Measurements from ENCODE around the gene CTDSP2. TPM values are rescaled to one million over a fixed set of nuclear protein-coding genes. Genes with fewer than 3 reads are reported as not detected.

CTDSP2 gene
- total RNA-seq, 1 donor from 2014 or later, result 171 TPM

- H3K36me3 Mint-ChIP-seq (ENCODE audit: unreplicated experiment), result no peaks in the 10 kb centered on the region
- DNase-seq (ENCODE audit: extremely low spot score, unreplicated experiment), result no peak
- no peaks in the 10 kb centered on the region for H3K9me3 Mint-ChIP-seq (ENCODE audit: unreplicated experiment)
- no peak overlapping the region for H3K4me3 Mint-ChIP-seq (ENCODE audit: unreplicated experiment)
- H3K27ac Mint-ChIP-seq (ENCODE audit: unreplicated experiment), result no peak overlapping the region
- TF ChIP-seq CTCF (IDR thresholded peaks at IDR 0.05), result no peak
- H3K27me3 Mint-ChIP-seq (ENCODE audit: unreplicated experiment), result peaks cover 3% of the 10 kb centered on the region
- H3K4me1 Mint-ChIP-seq (ENCODE audit: unreplicated experiment), result no peaks in the 10 kb centered on the region
Measured at GRCh38 chr12:57877876-57878275, 31.3 kb upstream of the CTDSP2 start.

DNA sequence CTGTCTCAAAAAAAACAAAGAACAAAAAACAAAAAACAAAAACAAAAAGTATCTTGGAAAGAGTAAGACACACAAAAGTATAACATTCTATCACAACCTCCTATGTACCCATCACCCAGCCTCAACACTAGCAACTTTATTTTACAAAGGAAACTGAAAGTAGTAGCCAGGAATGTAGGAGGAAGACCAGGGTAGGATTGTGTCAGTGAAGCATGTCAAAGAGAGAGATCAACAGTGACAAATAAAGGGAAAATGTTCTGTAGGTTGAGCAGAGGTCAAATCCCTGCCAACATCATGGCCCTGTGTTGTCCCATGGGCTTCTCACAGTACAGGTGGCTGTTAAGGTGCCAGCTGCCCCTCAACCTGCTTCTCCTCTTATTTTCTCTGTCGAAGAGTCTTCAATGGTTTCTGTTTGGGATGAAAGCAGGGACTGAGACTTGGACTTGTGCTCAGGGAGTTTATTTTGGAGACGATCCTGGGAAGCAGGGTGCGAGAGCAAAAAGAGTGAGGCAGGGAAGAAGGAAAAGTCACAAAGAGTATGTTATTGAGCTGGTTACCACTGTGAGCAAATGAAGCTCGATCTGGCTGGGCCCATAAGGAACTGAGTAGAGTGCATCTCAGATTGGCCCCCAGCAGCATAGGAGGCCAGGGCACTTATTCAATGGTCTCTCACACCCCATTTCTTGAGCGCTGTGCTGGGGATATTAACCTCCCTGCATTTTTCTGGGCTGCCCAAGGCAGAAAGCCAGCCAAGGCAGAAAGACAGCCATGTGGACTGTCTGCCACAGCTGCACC lies 29.4 kb upstream of the CTDSP2 start:
- TF ChIP-seq CTCF (IDR thresholded peaks at IDR 0.05), result no peak
- H3K4me3 Mint-ChIP-seq (ENCODE audit: unreplicated experiment), result no peak overlapping the region
- no peak overlapping the region for H3K27ac Mint-ChIP-seq (ENCODE audit: unreplicated experiment)
- DNase-seq (ENCODE audit: extremely low spot score, unreplicated experiment), result no peak
- no peaks in the 10 kb centered on the region for H3K36me3 Mint-ChIP-seq (ENCODE audit: unreplicated experiment)
- no peaks in the 10 kb centered on the region for H3K9me3 Mint-ChIP-seq (ENCODE audit: unreplicated experiment)
- H3K4me1 Mint-ChIP-seq (ENCODE audit: unreplicated experiment), result no peaks in the 10 kb centered on the region
- peaks cover 3% of the 10 kb centered on the region for H3K27me3 Mint-ChIP-seq (ENCODE audit: unreplicated experiment)

- Mint-ChIP-seq H3K4me3 (ENCODE audit: unreplicated experiment) (no peak overlapping the region), H3K4me1 (ENCODE audit: unreplicated experiment) (peaks cover under 1% of the 10 kb centered on the region), H3K36me3 (ENCODE audit: unreplicated experiment) (no peaks in the 10 kb centered on the region), H3K9me3 (ENCODE audit: unreplicated experiment) (no peaks in the 10 kb centered on the region), H3K27me3 (ENCODE audit: unreplicated experiment) (peaks cover 3% of the 10 kb centered on the region), H3K27ac (ENCODE audit: unreplicated experiment) (no peak overlapping the region)
- DNase-seq (ENCODE audit: extremely low spot score, unreplicated experiment), result no peak
- no peak for TF ChIP-seq CTCF (IDR thresholded peaks at IDR 0.05)
Measured at GRCh38 chr12:57874166-57875108, 27.9 kb upstream of the CTDSP2 start.

DNA sequence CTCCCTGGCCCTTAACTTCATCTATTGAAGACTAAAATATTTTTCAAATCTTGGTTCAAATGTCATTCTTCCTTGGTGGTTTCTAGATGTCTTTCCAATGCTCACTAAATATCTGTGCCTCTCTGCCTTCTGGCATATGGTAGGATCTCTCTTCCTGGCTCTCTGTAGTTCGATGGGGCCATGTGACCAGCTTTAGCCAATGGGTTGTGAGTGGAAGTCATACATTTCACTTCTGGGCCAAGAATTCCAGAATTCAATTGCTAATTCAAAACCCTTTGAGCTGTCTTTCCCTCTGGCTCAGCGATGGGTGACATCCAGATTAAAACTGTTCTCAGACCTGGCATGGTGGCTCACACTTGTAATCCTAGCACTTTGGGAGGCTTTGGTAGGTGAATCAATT lies 25.8 kb upstream of the CTDSP2 start:
- peaks cover 15% of the 10 kb centered on the region for H3K4me1 Mint-ChIP-seq (ENCODE audit: unreplicated experiment)
- no peaks in the 10 kb centered on the region for H3K36me3 Mint-ChIP-seq (ENCODE audit: unreplicated experiment)

More for the DNA sequence above, 25.8 kb upstream of the CTDSP2 start:
- H3K27ac Mint-ChIP-seq (ENCODE audit: unreplicated experiment), result no peak overlapping the region
- TF ChIP-seq CTCF (IDR thresholded peaks at IDR 0.05), result no peak
- DNase-seq (ENCODE audit: extremely low spot score, unreplicated experiment), result no peak
- H3K4me3 Mint-ChIP-seq (ENCODE audit: unreplicated experiment), result no peak overlapping the region
- no peaks in the 10 kb centered on the region for H3K9me3 Mint-ChIP-seq (ENCODE audit: unreplicated experiment)
- no peaks in the 10 kb centered on the region for H3K27me3 Mint-ChIP-seq (ENCODE audit: unreplicated experiment)
